Body of pancreas (tissue), 4 donors: ENCODE measurements around the gene RBM19.

Experiments
- POLR2A ChIP-seq, 3 donors: fragments of 450-650 bp; IDR thresholded peaks; one replicate each; pipeline ENCODE4 v1.6.1; 2016; ENCODE audit warnings: antibody characterized with exemption in 3 of 3, mild to moderate bottlenecking in 2 of 3
- TF ChIP-seq, protein P1 (sequence below), 7 experiments: fragments of 450-650 bp in 4 of 7; fragments of 200-600 bp in 3 of 7; sonication (generic) in 3 of 7; IDR thresholded peaks; one replicate each; pipeline ENCODE4 v1.5.1; 2016 to 2019; ENCODE audit warnings: antibody characterized with exemption in 7 of 7

DNA sequence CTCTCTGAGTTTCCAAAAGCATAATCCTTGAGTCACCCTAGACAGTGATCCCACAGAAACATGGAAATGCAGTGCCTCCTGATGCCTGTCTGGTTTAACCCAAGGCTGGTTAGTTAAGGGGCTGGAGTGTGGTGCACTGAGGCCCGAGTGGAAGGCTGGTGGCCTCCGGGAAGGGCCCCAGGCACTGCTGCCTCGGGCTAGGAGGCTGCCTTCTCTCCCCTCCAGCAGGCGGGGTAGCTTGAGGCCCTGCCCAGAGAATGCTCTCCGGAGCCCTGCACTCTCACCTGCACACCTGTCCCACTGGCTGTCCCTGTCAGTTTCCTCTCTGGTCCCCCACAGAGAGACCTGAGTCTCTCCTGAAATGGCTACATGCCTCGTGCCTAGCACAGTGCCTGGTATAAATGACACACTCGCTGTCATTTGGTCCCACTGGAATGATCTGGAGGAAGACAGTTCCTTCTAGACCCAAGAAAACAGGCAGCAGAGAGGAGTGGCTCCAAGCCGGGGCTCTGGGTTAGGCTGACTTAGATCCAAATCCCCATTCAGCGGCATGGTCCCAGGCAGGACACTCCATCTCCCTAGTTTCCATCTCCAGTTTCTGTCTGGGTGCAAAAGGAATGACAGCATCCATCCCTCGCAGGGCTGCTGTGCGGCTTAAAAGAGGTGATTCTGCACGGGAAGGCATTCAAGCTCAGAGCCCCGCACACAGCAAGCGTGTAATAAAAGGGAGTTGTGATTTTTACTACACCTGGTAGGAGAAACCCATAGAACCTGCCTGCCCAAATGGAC, 54.0 kb downstream of the RBM19 start:
- TF ChIP-seq POLR2A (IDR thresholded peaks at IDR 0.05) = no peak
- TF ChIP-seq, protein P1, sequence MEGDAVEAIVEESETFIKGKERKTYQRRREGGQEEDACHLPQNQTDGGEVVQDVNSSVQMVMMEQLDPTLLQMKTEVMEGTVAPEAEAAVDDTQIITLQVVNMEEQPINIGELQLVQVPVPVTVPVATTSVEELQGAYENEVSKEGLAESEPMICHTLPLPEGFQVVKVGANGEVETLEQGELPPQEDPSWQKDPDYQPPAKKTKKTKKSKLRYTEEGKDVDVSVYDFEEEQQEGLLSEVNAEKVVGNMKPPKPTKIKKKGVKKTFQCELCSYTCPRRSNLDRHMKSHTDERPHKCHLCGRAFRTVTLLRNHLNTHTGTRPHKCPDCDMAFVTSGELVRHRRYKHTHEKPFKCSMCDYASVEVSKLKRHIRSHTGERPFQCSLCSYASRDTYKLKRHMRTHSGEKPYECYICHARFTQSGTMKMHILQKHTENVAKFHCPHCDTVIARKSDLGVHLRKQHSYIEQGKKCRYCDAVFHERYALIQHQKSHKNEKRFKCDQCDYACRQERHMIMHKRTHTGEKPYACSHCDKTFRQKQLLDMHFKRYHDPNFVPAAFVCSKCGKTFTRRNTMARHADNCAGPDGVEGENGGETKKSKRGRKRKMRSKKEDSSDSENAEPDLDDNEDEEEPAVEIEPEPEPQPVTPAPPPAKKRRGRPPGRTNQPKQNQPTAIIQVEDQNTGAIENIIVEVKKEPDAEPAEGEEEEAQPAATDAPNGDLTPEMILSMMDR (IDR thresholded peaks at IDR 0.05) = no peak
